K562 (cell line): Measurements from ENCODE around the gene RPL9. TPM values are rescaled to one million over a fixed set of nuclear protein-coding genes. Genes with fewer than 3 reads are reported as not detected.
A peak's percentile ranks its signal among the peaks of the same experiment; 100 is the strongest.

Source experiments
- CXXC5 ChIP-seq: fragments of 250-450 bp; sonication (Bioruptor Pico); IDR thresholded peaks from 2 replicates; pipeline ENCODE4 v1.8.0; 2022; ENCODE audit warnings: inconsistent platforms, mild to moderate bottlenecking, moderate library complexity
- FOXK1 ChIP-seq: sonication (generic); formaldehyde crosslinking; IDR thresholded peaks from 2 replicates; pipeline ENCODE4 v1.8.0; 2022; ENCODE audit warnings: missing genetic modification reagents, mild to moderate bottlenecking, borderline replicate concordance
- FOXM1 ChIP-seq, 2 experiments: fragments of 450-650 bp in 1 of 2; sonication (generic) in 1 of 2; formaldehyde crosslinking in 1 of 2; IDR thresholded peaks; 2 replicates each; pipeline versions ENCODE4 v1.6.1 to v1.9.0; 2017 to 2022; ENCODE audit warnings: low read depth in 2 of 2, mild to moderate bottlenecking in 2 of 2, missing genetic modification reagents in 1 of 2, moderate library complexity in 1 of 2
- FOXP1 ChIP-seq: sonication (generic); formaldehyde crosslinking; IDR thresholded peaks from 2 replicates; pipeline ENCODE4 v1.8.0; 2022; ENCODE audit warnings: mild to moderate bottlenecking, missing genetic modification reagents
- HMG20B ChIP-seq: fragments of 250-450 bp; sonication (Bioruptor Pico); IDR thresholded peaks from 2 replicates; pipeline ENCODE4 v1.5.0; 2021; ENCODE audit warnings: mild to moderate bottlenecking
- ID3 ChIP-seq, 2 experiments: fragments of 250-450 bp in 1 of 2; fragments of 450-650 bp in 1 of 2; sonication (Bioruptor Pico) in 1 of 2; IDR thresholded peaks; 2 replicates each; pipeline versions ENCODE4 v1.6.1 to v1.8.0; 2016 to 2021; ENCODE audit warnings: mild to moderate bottlenecking in 2 of 2, moderate library complexity in 2 of 2, missing compliant biosample characterization in 1 of 2, missing genetic modification characterization in 1 of 2
- JUND ChIP-seq, 2 experiments: IDR thresholded peaks; 2 replicates in 1 of 2; 3 replicates in 1 of 2; pipeline ENCODE4 v1.6.1; 2011; ENCODE audit warnings: borderline replicate concordance in 2 of 2, low read depth in 2 of 2, low read length in 2 of 2, improper control_type of control experiment in 1 of 2, missing biosample characterization in 1 of 2, missing genetic modification characterization in 1 of 2, missing genetic modification reagents in 1 of 2
- KLF6 ChIP-seq: fragments of 250-450 bp; sonication (Bioruptor Pico); IDR thresholded peaks from 2 replicates; pipeline ENCODE4 v1.4.0; 2020; ENCODE audit warnings: mild to moderate bottlenecking, moderate library complexity, borderline replicate concordance
- L3MBTL2 ChIP-seq: fragments of 450-650 bp; IDR thresholded peaks from 2 replicates; pipeline ENCODE4 v1.6.1; 2016; ENCODE audit warnings: mild to moderate bottlenecking, moderate library complexity
- MAFF ChIP-seq: IDR thresholded peaks from 2 replicates; pipeline ENCODE4 v1.6.1; 2012; ENCODE audit warnings: low read length, improper control_type of control experiment
- MXI1 ChIP-seq: IDR thresholded peaks from 2 replicates; pipeline ENCODE4 v1.6.1; 2011; ENCODE audit warnings: low read depth, mild to moderate bottlenecking, improper control_type of control experiment, low read length
- NFE2 ChIP-seq: IDR thresholded peaks from 2 replicates; pipeline ENCODE4 v1.6.1; 2014; ENCODE audit warnings: antibody characterized with exemption, low read depth
- NR2C1 ChIP-seq, 2 experiments: fragments of 450-650 bp; IDR thresholded peaks; 2 replicates each; pipeline ENCODE4 v1.6.1; 2017; ENCODE audit warnings: mild to moderate bottlenecking in 2 of 2, antibody characterized with exemption in 1 of 2, inconsistent platforms in 1 of 2, missing compliant biosample characterization in 1 of 2, missing genetic modification characterization in 1 of 2
- PYGO2 ChIP-seq: fragments of 450-650 bp; IDR thresholded peaks from 2 replicates; pipeline ENCODE4 v1.6.1; 2016; ENCODE audit warnings: mild to moderate bottlenecking, missing genetic modification characterization, moderate library complexity, missing compliant biosample characterization
- RAD21 ChIP-seq, 2 experiments: fragments of 250-450 bp in 1 of 2; fragments of 450-650 bp in 1 of 2; sonication (Bioruptor Pico) in 1 of 2; formaldehyde crosslinking in 1 of 2; IDR thresholded peaks in 1 of 2; conservative IDR thresholded peaks in 1 of 2; 2 replicates each; pipeline versions ENCODE4 v1.4.0 to v1.8.0; 2020 to 2022; ENCODE audit warnings: mild to moderate bottlenecking in 2 of 2, moderate library complexity in 1 of 2
- SP1 ChIP-seq: sonication (generic); formaldehyde crosslinking; IDR thresholded peaks from 2 replicates; pipeline ENCODE4 v1.8.1; 2022; ENCODE audit warnings: mild to moderate bottlenecking, missing genetic modification reagents
- TAF7 ChIP-seq: fragments of 450-650 bp; IDR thresholded peaks from 2 replicates; pipeline ENCODE4 v1.6.1; 2016; ENCODE audit warnings: missing genetic modification characterization, missing compliant biosample characterization
- TEAD1 ChIP-seq, 2 experiments: fragments of 450-650 bp in 1 of 2; sonication (generic) in 1 of 2; formaldehyde crosslinking; IDR thresholded peaks; 2 replicates each; pipeline versions ENCODE4 v1.4.0 to v1.8.0; 2020 to 2022; ENCODE audit warnings: mild to moderate bottlenecking in 2 of 2, missing genetic modification reagents in 1 of 2
- ZBTB9 ChIP-seq: fragments of 450-650 bp; formaldehyde crosslinking; IDR thresholded peaks from 2 replicates; pipeline ENCODE4 v1.4.0; 2020; ENCODE audit warnings: mild to moderate bottlenecking, moderate library complexity
- ZFP30 ChIP-seq: fragments of 250-450 bp; sonication (Bioruptor Pico); IDR thresholded peaks from 2 replicates; pipeline ENCODE4 v1.8.0; 2022; ENCODE audit warnings: moderate library complexity, mild to moderate bottlenecking, inconsistent platforms, borderline replicate concordance
- ZNF384 ChIP-seq: IDR thresholded peaks from 2 replicates; pipeline ENCODE4 v1.6.1; 2012; ENCODE audit warnings: low read depth, low read length, improper control_type of control experiment
- ZNF408 ChIP-seq: fragments of 250-450 bp; sonication (Bioruptor Pico); IDR thresholded peaks from 2 replicates; pipeline ENCODE4 v1.4.0; 2020; ENCODE audit warnings: low read depth, mild to moderate bottlenecking, moderate library complexity
- ZNF644 ChIP-seq: fragments of 200-800 bp; sonication (Bioruptor generic); IDR thresholded peaks from 2 replicates; pipeline ENCODE4 v1.6.1; 2016; ENCODE audit warnings: low read depth, missing genetic modification characterization, missing compliant biosample characterization
- ZZZ3 ChIP-seq: fragments of 450-650 bp; IDR thresholded peaks from 2 replicates; pipeline ENCODE4 v1.6.1; 2016; ENCODE audit warnings: antibody characterized with exemption, mild to moderate bottlenecking, moderate library complexity
- polyA plus RNA-seq, 8 experiments: library from polyadenylated mRNA; depleted of rRNA in 4 of 8; stranded (reverse) in 5 of 8; unstranded in 3 of 8; fragments of >200 nt; fragmentation: Nextera tagmentation in 2 of 8; fragmentation: Illumina TruSeq in 1 of 8; extraction: Ambion mirVana in 2 of 8; extraction: Trizol in 1 of 8; gene quantifications; 2 replicates each; pipeline versions ENCODE4 v1.2.1 to v1.2.3, GENCODE V29; 2011 to 2014; ENCODE audit warnings: inconsistent platforms in 1 of 8, missing spikeins in 1 of 8
- total RNA-seq, 7 experiments: library from RNA; depleted of rRNA in 6 of 7; stranded (reverse); fragments of >200 nt in 6 of 7; fragmentation: Illumina TruSeq in 2 of 7; extraction: Trizol in 2 of 7; gene quantifications; 2 replicates each; pipeline versions ENCODE4 v1.2.1 to v1.2.3, GENCODE V29; 2011 to 2021; ENCODE audit warnings: low replicate concordance in 1 of 7

The RPL9 gene
- total and polyA plus RNA-seq, 9 of the 15 experiments (the other 6 are each of a cell fraction or from before 2014, with no cell fraction given), result 1,925 to 5,178 (median 3,033) TPM

- TF ChIP-seq RAD21 (CRISPR knock-in tag; conservative IDR thresholded peaks at IDR 0.05 in 1 of 2, IDR thresholded peaks at IDR 0.05 in 1 of 2), result no peak
- no peak for TF ChIP-seq FOXP1
- no peak for TF ChIP-seq FOXM1 (IDR thresholded peaks at IDR 0.05; ENCODE audit: low read depth)
- no peak for TF ChIP-seq FOXM1 (CRISPR knock-in tag; IDR thresholded peaks at IDR 0.05; ENCODE audit: low read depth)
- TF ChIP-seq HMG20B, result no peak
- TF ChIP-seq JUND (IDR thresholded peaks at IDR 0.05; ENCODE audit: borderline replicate concordance, low read depth, low read length), result peak; percentile 47; the same call in 1 of the 2 replicates
- TF ChIP-seq JUND (tag; IDR thresholded peaks at IDR 0.05; ENCODE audit: borderline replicate concordance, low read depth, low read length), result peak; percentile 26; the same call in 1 of the 3 replicates
- no peak for TF ChIP-seq CXXC5 (CRISPR knock-in tag)
- no peak for TF ChIP-seq MXI1
- no peak for TF ChIP-seq FOXK1 (CRISPR knock-in tag)
- no peak for TF ChIP-seq ZBTB9 (CRISPR knock-in tag)
- TF ChIP-seq L3MBTL2, result no peak
- no peak for TF ChIP-seq TEAD1 (CRISPR knock-in tag; IDR thresholded peaks at IDR 0.05)
- TF ChIP-seq ZZZ3, result no peak
- no peak for TF ChIP-seq ZFP30 (CRISPR knock-in tag)
- TF ChIP-seq ID3 (CRISPR knock-in tag; IDR thresholded peaks at IDR 0.05), result no peak
- no peak for TF ChIP-seq ID3 (tag; IDR thresholded peaks at IDR 0.05)
- TF ChIP-seq SP1 (CRISPR knock-in tag), result no peak
- TF ChIP-seq MAFF, result peak; percentile 95
- TF ChIP-seq NFE2, result peak; percentile 82
- no peak for TF ChIP-seq TAF7 (tag)
- TF ChIP-seq ZNF408 (CRISPR knock-in tag), result no peak
- TF ChIP-seq NR2C1 (IDR thresholded peaks at IDR 0.05), result no peak
- no peak for TF ChIP-seq NR2C1 (tag; IDR thresholded peaks at IDR 0.05)
- no peak for TF ChIP-seq ZNF384
- TF ChIP-seq PYGO2 (tag), result no peak
- TF ChIP-seq KLF6 (CRISPR knock-in tag), result no peak
- TF ChIP-seq ZNF644 (tag), result no peak
Observed at GRCh38 chr4:39427520-39428114, 31.1 kb downstream of the RPL9 start (continued).
